WTC11 (cell line): Measurements from ENCODE around the gene KRT14. TPM values are rescaled to one million over a fixed set of nuclear protein-coding genes. Genes with fewer than 3 reads are reported as not detected.
A peak's percentile ranks its signal among the peaks of the same experiment; 100 is the strongest.

ENCODE experiments used
- ATAC-seq: fragments of 200-7000 bp; cut with Tn5 transposase; 2 replicates; pipeline ENCODE4 v1.10.0; 2021; ENCODE audit warnings: mild to moderate bottlenecking, moderate library complexity
- CTCF ChIA-PET: fragments of 300-600 bp; sonication (Branson Sonifier 250); formaldehyde crosslinking; loops from one replicate; lab custom pipeline; 2021; ENCODE audit warnings: antibody characterized with exemption; lab: Charles Lee
- POLR2A ChIA-PET: fragments of 350-600 bp; sonication (Branson Sonifier 250); formaldehyde crosslinking; loops from one replicate; lab custom pipeline; 2021; ENCODE audit warnings: antibody characterized with exemption; lab: Charles Lee
- DNase-seq: peaks from one replicate; pipeline ENCODE4 v3.0.0; 2021; ENCODE audit warnings: low spot score
- H3K27ac Mint-ChIP-seq: 2 replicates; pipeline ENCODE4 v1.8.0; 2021; ENCODE audit warnings: mixed read lengths
- H3K27me3 Mint-ChIP-seq: 2 replicates; pipeline ENCODE4 v1.8.0; 2021; ENCODE audit warnings: low read depth, mild to moderate bottlenecking, moderate library complexity, mixed read lengths
- H3K36me3 Mint-ChIP-seq: 2 replicates; pipeline ENCODE4 v1.8.0; 2021; ENCODE audit warnings: mixed read lengths
- H3K4me1 Mint-ChIP-seq: 2 replicates; pipeline ENCODE4 v1.8.0; 2022; ENCODE audit warnings: mixed read lengths
- H3K4me3 Mint-ChIP-seq: 2 replicates; pipeline ENCODE4 v1.8.0; 2021; ENCODE audit warnings: mild to moderate bottlenecking, moderate library complexity, mixed read lengths
- H3K9me3 Mint-ChIP-seq: 2 replicates; pipeline ENCODE4 v1.8.0; 2021; ENCODE audit warnings: mixed read lengths
- CREB1 ChIP-seq: sonication (generic); formaldehyde crosslinking; IDR thresholded peaks from 2 replicates; pipeline ENCODE4 v1.8.0; 2023; ENCODE audit warnings: mild to moderate bottlenecking, missing genetic modification reagents
- E2F5 ChIP-seq: sonication (generic); formaldehyde crosslinking; IDR thresholded peaks from 2 replicates; pipeline ENCODE4 v1.8.1; 2022; ENCODE audit warnings: mild to moderate bottlenecking, moderate library complexity, missing genetic modification reagents
- EMX1 ChIP-seq: fragments of 250-450 bp; sonication (Bioruptor Pico); IDR thresholded peaks from 2 replicates; pipeline ENCODE4 v1.8.0; 2021; ENCODE audit warnings: mild to moderate bottlenecking
- ERG ChIP-seq: fragments of 250-450 bp; sonication (Bioruptor Pico); IDR thresholded peaks from 2 replicates; pipeline ENCODE4 v1.8.0; 2021; ENCODE audit warnings: mild to moderate bottlenecking
- FOXJ3 ChIP-seq: sonication (generic); formaldehyde crosslinking; IDR thresholded peaks from 2 replicates; pipeline ENCODE4 v1.9.0; 2021; ENCODE audit warnings: missing genetic modification reagents, mild to moderate bottlenecking, borderline replicate concordance
- GTF2I ChIP-seq: fragments of 250-450 bp; sonication (Bioruptor Pico); conservative IDR thresholded peaks from 2 replicates; pipeline ENCODE4 v1.4.0; 2021; ENCODE audit warnings: mild to moderate bottlenecking
- JAZF1 ChIP-seq: fragments of 250-450 bp; sonication (Bioruptor Pico); IDR thresholded peaks from 2 replicates; pipeline ENCODE4 v1.9.0; 2021; ENCODE audit warnings: moderate library complexity, mild to moderate bottlenecking, inconsistent platforms
- PREB ChIP-seq: sonication (generic); formaldehyde crosslinking; IDR thresholded peaks from 2 replicates; pipeline ENCODE4 v1.8.1; 2022; ENCODE audit warnings: mild to moderate bottlenecking, missing genetic modification reagents, moderate library complexity, borderline replicate concordance
- SOX15 ChIP-seq: fragments of 250-450 bp; sonication (Bioruptor Pico); IDR thresholded peaks from 2 replicates; pipeline ENCODE4 v1.9.0; 2021; ENCODE audit warnings: mild to moderate bottlenecking
- STAT6 ChIP-seq: sonication (generic); formaldehyde crosslinking; conservative IDR thresholded peaks from 2 replicates; pipeline ENCODE4 v1.8.1; 2023; ENCODE audit warnings: mild to moderate bottlenecking, low read depth, missing genetic modification reagents, moderate library complexity
- TEAD4 ChIP-seq: sonication (generic); formaldehyde crosslinking; IDR thresholded peaks from 2 replicates; pipeline ENCODE4 v1.8.0; 2022; ENCODE audit warnings: mild to moderate bottlenecking, missing genetic modification reagents
- TP53 ChIP-seq: sonication (generic); formaldehyde crosslinking; IDR thresholded peaks from 2 replicates; pipeline ENCODE4 v1.8.1; 2023; ENCODE audit warnings: mild to moderate bottlenecking, missing genetic modification reagents
- ZBTB43 ChIP-seq: sonication (generic); formaldehyde crosslinking; IDR thresholded peaks from 2 replicates; pipeline ENCODE4 v1.8.1; 2023; ENCODE audit warnings: mild to moderate bottlenecking, missing genetic modification reagents
- ZNF121 ChIP-seq: sonication (generic); formaldehyde crosslinking; IDR thresholded peaks from 2 replicates; pipeline ENCODE4 v1.8.0; 2023; ENCODE audit warnings: missing genetic modification reagents
- ZNF532 ChIP-seq: fragments of 250-450 bp; sonication (Bioruptor Pico); IDR thresholded peaks from 2 replicates; pipeline ENCODE4 v1.9.0; 2021; ENCODE audit warnings: mild to moderate bottlenecking, borderline replicate concordance
- total RNA-seq: library from RNA; stranded (reverse); gene quantifications from 3 replicates; pipeline ENCODE4 v1.2.3, GENCODE V29; 2021

The KRT14 gene
- total RNA-seq, 1 experiment from 2014 or later: not detected

- TF ChIP-seq ZBTB43 (CRISPR knock-in tag) (no peak), E2F5 (CRISPR knock-in tag) (no peak), FOXJ3 (CRISPR knock-in tag) (no peak), JAZF1 (no peak), GTF2I (no peak), CREB1 (CRISPR knock-in tag) (no peak), STAT6 (CRISPR knock-in tag) (no peak)
These were observed 31.4 kb downstream of the KRT14 start (continued) for GRCh38 chr17:41555105-41555887.

- no peak overlapping the region for H3K4me3 Mint-ChIP-seq
- no peaks in the 10 kb centered on the region; the same call in 1 of the 2 replicates for H3K27me3 Mint-ChIP-seq
- no peaks in the 10 kb centered on the region for H3K36me3 Mint-ChIP-seq
- no peak for DNase-seq
- H3K4me1 Mint-ChIP-seq: peaks cover 8% of the 10 kb centered on the region
- peak; percentile 63 for ATAC-seq
- TF ChIP-seq ERG (CRISPR knock-in tag) (no peak), TEAD4 (no peak), ZNF532 (CRISPR knock-in tag) (no peak), PREB (CRISPR knock-in tag) (no peak), EMX1 (CRISPR knock-in tag) (no peak), ZNF121 (CRISPR knock-in tag) (no peak), SOX15 (CRISPR knock-in tag) (no peak), ZBTB43 (CRISPR knock-in tag) (no peak), TP53 (CRISPR knock-in tag) (no peak)
- POLR2A ChIA-PET: no interaction called here
- H3K27ac Mint-ChIP-seq: no peak overlapping the region
- no peaks in the 10 kb centered on the region for H3K9me3 Mint-ChIP-seq
- CTCF ChIA-PET: interaction anchor here (0.6 to 9.6 kb wide), 8 partner anchors 25 to 490 kb away, joined by 3 to 380 read pairs (median 3); no protein-coding TSS in a partner anchor
These were observed 32.6 kb downstream of the KRT14 start for GRCh38 chr17:41553987-41554680.
